Hypothalamus (tissue), 51 donors: ENCODE measurements around the gene KCNQ1.

ENCODE experiments used
- DNase-seq, 51 donors: peaks; one replicate each; lab custom pipeline; 2025; lab: John Stamatoyannopoulos, UW

The KCNQ1 gene

GRCh38 chr11:2667940-2668339, 223.1 kb downstream of the KCNQ1 start:
- DNase-seq = no peak

GRCh38 chr11:2668876-2669275, 224.1 kb downstream of the KCNQ1 start:
- no peak for DNase-seq

DNA sequence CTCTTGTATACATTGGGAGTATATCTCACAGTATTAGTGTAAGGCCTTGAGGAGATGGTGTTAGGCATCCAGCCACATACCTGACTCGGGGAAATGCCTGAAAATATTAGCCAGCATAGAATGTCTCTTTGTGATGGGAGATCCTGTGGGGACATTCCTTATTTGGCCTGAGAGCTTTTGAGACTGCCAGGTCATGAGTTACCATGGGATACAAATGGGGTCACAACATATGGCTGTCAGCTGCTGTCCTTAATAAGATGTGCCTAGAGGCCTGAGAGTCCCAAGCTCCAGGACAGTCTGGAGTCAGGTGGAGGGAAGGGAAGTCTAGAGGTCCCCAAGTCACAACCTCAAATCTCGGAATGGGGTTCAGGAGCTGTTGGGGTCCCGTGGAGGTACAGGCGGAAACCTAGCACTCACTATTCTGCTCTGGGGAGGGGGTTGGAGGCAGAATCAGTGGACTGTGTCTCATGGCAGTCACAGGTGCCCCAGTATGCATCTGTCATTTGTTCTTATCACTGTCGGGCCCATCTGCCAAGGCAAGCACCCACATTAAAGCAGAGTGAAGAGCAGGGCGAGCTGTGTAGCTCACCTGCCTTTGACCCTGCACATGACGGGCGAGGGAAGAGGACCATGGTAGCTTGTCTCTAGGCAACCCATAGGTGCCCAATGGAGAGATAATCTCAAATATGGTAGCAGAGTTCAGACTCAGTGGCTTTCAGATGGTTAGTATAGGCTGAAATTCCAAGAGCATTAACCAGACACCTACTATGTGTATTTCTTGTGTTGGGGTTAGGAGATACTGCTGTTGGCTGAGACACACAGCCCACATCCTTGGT, 225.0 kb downstream of the KCNQ1 start:
- no peak for DNase-seq

DNA sequence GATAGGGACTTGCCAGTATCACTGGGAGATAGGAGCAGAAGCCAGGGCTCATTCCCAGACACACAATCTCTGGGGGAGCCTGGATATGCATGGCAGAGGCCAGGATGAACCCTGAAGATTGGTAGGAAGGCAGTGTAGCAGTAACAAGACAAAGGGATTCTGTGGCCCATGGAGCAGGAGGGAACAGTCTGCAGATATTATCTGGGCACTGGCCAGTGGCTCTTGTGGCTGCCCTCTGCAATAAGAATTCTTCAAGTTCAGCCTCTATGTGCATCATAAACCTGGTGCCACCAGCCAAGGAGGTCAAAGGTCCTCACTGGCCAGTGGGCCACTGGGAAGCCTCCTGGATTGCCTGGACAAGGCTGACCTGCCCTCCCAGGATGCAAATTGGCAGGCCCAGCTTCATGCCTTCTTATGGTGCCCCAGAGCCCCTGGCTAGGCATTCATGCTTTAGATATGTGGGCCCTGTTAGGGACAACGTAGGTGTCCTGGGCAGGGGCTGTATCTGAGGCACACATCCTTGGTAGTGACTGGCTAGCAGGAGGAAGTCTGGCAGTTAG, 225.8 kb downstream of the KCNQ1 start:
- DNase-seq = no peak

DNA sequence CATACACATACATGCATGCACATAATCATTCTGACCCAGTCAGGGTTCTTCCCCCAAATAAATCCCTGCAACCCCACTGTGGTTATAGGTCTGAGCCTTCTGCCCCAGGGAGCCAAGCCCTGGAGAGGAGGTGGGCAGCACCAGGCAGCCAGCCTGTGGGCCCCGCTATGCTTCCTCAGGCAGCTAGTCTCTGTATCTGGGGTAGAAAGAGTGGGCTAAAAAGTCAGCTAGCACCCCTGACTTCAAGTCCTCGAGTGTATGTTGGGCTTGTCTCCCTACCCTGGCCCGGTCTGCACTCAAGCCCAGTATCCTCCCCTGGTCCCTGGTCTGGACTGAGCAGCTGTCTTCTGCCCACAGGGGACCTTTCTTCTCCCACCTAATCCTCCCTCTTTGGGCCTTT, 226.9 kb downstream of the KCNQ1 start:
- no peak for DNase-seq

DNA sequence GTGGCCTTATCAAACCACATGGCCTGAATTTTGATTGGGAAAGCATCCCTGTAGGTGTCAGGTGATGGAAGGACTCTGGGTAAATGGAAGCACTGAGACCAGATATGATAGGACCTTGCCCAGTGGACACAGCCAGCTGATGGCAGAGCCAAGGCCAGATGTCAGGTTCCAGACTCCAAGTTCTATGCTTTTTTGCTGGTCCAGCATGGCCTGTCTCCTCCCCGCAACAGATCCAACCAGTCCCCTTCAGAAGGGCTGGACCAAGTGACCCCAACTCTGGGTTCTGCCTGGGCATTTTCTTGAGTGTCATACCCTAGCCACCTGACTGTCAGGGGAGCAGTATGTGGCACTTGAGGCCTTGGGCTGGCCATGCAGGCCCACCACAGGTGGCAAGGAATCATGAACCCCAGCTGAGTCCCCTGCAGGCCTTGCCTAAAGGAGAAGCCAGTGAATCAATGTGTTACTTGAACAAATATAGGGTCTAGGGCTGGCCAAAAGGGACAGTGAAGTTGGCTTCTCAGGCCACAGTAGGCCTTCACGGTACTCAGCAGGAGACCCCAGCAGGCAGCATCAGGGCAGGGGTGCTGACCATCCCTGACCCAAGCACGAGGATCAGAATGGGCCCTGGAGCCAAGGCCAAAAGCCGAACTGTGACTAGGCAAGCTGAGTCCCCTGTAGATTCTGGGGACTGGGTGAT, 227.9 kb downstream of the KCNQ1 start:
- DNase-seq = no peak

- no peak for DNase-seq
Measured at GRCh38 chr11:2673250-2673610, 228.4 kb downstream of the KCNQ1 start.

GRCh38 chr11:2673871-2674471, 229.2 kb downstream of the KCNQ1 start:
- no peak for DNase-seq

DNA sequence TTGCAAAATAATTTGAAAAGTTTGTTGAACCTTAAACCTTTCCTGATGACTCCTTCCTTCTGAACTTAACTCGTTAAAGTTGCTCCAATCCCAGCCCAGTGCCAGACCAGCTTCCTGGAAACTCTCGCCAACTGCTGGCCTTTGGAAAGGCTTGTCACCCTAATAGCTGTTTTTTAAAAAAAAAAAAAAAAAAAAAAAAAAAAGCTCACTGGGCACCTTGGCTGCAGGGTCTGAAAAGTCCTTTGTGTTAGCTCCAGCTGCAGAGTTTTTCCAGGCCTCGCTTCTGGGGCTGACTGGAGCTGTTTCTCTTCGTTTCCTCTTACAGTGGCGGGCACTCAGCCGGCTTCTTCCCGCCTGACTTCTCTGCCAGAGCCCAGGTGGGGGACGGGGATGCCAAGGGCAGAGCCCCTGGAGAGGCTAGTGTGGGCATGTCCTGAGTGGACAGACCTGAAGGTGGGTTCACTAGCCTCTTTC, 229.9 kb downstream of the KCNQ1 start:
- DNase-seq = peak in 28 of 51 donors; percentile 13 to 69 (median 33)

GRCh38 chr11:2675540-2675939, 230.7 kb downstream of the KCNQ1 start:
- peak in 11 of 51 donors; percentile 16 to 49 (median 31) for DNase-seq

- no peak for DNase-seq
Measured at GRCh38 chr11:2677127-2677526, 232.3 kb downstream of the KCNQ1 start.

DNA sequence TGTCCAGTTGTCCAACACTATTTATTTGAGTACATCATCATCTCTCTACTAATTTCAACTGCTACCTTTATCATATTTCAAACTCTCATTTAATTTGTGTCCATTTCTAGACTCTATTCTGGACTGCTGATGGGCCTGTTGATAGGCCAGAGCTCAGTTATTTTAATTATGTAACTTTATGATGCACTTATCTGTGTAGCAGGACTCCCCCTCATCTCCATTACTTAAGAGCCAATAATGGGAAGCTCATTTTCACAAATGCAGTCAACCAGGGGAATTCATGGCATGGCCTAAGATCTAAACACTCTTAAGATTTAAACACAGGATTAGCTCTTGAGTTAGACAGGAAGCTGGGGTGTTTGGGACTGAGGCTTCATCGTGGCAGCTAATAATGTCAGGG, 233.6 kb downstream of the KCNQ1 start:
- DNase-seq = no peak

GRCh38 chr11:2679011-2679676, 234.3 kb downstream of the KCNQ1 start:
- no peak for DNase-seq

GRCh38 chr11:2681408-2682145, 236.8 kb downstream of the KCNQ1 start:
- no peak for DNase-seq

DNA sequence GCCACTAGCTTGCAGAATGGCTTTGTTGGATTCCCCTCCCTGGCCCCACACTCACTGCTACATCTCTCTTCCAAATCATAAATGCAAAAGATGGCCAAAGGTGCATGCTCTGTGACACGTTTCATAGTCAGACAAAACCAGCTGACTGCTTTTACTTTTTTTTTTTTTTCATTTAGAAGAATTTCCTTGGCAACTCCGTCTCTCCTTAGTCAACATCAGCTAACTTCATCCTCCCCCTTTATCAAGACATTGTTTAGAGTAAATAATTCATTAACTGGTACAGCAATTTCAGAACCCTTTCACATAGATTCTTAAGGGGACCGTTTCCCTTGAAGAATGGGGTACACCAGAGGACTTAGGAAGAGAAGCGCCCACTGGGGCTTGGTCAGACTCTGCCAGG, 239.0 kb downstream of the KCNQ1 start:
- no peak for DNase-seq

DNA sequence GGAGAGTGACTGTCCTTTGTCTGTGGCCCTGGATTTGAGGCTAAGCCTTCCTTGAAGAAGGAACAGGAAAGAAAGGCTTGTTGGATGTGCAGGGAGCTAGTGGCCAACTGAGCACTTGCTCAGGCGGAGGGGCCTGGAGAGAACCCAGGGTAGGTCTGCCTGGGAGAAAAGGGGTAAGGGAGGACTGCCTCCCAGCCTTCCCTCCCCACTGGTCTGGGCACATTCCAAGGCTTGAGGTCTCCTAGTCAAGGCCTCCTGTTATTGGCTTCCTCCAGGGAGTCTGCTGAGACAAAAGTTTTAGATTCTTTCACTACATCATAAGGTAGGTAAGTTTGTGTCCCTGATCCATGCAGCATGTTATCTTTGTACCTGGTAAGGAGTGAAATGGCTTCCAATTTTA, 239.8 kb downstream of the KCNQ1 start:
- no peak for DNase-seq

GRCh38 chr11:2685051-2685450, 240.2 kb downstream of the KCNQ1 start:
- no peak for DNase-seq

DNA sequence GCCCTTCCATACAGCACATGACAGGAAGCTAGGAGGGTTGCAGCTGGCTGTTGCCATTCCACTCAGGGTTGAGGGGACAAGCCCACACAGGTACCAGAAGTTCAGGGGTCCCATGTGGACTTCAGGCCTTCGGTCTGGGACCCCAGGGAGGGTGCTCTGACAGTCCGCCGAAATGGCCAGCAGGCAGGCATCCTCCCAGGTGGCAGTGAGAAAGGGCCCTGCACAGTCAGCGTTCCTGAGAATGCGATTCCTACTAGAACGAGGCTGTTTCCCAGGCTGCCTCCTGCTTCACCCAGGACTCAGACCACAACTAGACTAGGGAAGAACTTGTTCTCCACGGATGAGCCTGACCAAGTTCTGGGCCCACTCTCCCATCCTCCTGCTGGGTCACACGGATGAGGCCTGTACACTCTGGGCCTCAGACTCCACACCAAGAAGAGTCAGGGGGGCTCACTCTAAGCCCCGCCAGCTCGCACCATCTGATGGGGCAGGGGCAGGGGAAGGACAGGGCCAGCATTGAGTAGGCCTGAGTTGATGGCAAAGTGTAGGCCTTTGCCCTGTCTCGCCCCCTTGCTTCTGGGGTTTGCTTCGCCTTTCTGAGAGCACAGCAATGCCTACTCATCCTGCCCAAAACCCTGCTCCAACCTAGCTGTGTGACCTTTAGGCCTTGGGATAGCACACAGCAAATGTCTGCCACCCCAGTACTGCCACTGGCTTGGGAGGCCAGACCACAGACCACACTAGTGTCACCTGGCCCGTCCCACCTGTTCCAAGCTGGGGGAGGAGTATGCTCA, 241.0 kb downstream of the KCNQ1 start:
- no peak for DNase-seq
